M059J (cell line): ENCODE measurements around the gene TNK2. TPM values are rescaled to one million over a fixed set of nuclear protein-coding genes. Genes with fewer than 3 reads are reported as not detected.

Experiments used
- DNase-seq: peaks from one replicate; pipeline ENCODE4 v3.0.0-alpha.2; 2012; ENCODE audit warnings: low read depth
- total RNA-seq: library from RNA; depleted of rRNA; stranded (reverse); fragments of >200 nt; shearing (Covaris generic); gene quantifications from 2 replicates; pipeline ENCODE4 v1.2.3, GENCODE V29; 2014

The TNK2 gene
- total RNA-seq, 1 experiment from 2014 or later = 13.9 TPM

GRCh38 chr3:195899701-195900435 lies 8.5 kb downstream of the TNK2 start:
- no peak for DNase-seq

DNA sequence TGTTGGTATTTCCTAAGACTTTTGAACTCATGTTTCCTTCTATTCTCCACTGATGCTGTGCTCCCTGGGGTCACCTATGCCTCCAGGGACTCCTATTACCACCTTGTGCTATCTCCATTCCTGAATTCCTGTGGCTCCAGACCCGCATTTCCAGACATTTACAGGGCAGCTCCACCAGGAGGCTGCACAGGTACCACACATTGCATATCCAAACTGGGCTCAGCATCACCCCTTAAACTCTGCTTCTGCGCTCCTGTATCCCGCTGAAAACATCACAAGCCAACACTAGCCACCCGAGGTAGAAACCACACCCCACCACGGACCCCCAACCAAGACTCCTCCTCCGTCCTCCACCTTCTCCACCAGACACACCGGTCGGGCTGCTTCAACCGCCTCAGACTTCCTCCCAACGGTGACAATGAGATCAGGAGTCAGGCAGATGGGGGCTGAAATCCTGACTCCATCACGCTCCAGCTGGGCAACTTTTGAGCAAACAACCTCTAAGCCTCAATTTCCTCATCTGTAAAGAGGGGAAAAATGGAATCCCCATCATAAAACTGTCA lies 10.4 kb downstream of the TNK2 start:
- peak; percentile 68 for DNase-seq

DNA sequence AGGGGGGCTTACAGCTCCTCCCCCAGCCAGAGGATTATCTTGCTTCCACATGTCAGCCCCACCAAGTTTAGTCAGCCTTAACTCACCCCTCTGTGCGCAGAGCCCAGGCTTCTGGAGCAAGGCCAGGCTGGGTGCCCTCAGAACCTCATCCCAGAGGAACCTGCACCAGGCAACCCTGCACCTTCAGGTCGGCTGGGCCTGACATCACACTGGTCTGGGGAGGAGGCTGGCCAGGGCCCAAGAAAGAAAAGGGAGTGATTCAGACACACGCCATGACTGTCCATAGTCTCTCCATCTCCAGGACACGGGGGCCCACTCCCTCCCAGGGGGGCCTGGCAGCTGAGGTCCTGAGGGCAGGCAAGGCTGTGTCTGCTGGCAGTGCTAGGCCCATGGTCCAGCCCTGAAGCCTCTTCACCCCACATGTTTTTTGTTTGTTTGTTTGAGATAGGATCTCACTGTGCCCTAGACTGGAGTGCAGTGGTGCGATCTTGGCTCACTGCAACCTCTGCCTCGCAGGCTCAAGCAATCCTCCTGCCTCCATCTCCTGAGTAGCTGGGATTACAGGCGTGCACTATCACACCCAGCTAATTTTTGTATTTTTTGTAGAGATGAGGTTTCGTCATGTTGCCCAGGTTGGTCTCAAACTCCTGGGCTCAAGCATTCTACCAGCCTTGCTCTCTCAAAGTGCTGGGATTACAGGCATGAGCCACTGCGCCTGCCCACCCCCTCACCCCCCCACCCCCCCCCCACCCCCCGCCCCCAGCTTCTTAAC lies 11.1 kb downstream of the TNK2 start:
- DNase-seq = peak; percentile 96

- peak; percentile 96 for DNase-seq
Observed at GRCh38 chr3:195896361-195897080, 11.8 kb downstream of the TNK2 start.

DNA sequence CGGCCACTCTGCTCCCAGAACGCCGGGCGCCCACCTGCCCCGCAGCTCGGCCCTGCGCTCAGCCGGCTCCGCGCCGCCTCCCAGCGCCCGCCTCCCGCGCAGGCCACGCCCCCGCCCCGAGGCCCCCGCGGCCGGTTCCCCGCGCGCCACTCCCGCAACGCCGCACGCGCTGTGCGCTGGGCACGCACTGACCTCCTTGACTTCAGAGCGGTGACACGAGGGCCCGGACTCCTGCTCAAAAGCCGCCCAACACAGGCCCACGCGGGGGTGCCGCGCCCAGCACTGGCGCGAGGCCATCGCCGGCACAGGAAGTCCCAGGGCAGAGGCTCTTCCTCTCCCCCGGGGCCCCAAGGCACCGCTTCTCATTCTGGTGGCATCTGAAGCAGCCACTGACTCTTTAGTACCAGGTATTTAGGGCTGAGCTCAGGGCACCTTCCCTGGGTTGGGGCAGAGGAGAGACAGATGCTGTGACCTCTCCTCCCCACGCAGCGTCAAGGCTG lies 12.4 kb downstream of the TNK2 start:
- DNase-seq = peak; percentile 79

DNA sequence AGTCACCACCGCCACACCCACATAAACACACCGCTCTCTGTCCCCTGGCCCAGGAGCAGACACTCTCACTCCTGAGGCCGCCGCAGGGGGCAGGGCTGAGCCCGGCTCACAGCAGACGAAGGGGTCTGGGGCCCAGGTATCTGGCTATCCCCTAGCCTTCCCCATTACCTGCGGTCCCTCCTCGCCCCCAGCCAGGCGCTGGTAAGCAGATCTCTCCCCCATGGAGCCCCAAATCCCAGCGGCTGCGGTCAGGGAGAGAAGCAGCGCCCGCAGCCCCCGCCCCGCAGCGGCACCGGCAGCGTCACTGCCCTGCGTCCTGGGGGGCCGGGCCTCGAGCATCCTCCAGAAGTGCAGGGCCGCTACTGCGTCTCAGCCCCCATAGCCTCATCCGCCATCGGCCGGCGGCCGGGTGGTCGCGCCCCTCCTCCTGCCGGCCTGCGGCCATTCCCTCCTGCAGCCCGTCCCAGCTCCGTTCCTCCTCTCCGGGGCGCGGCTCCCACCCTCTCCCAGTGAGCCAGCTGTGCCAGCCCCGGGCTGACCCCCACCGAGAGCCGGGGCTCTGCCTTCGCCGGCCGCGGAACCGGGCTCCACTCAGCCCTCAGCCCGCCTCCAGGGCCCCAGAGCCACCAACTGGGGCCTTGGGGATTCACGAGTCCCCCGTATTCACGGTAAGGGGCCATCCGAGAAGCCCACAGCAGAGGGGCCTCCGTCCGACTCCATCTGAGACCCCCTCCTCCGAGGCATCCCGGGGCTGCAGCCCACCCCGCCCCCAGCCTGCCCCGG lies 13.1 kb downstream of the TNK2 start:
- DNase-seq = peak; percentile 76

GRCh38 chr3:195893916-195894465 lies 14.4 kb downstream of the TNK2 start:
- no peak for DNase-seq

GRCh38 chr3:195893516-195893915 lies 14.8 kb downstream of the TNK2 start:
- DNase-seq = no peak

DNA sequence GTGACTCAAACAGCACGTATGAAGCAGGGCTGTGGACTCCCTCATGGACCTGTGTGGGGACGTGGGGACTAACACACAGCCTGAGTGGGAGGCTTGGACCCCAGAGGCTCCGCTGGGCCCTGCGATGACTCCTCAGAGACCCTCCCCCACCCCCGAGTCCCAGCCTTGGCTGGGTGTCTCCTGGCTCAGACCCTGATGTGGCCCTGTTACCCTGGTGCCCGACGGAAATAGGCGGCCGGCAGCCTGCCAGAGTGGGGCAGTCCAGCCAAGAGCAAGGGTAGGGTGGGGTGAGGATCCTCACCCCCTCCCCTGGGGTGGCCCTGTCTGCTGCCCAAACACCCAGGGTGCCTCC lies 15.3 kb downstream of the TNK2 start:
- no peak for DNase-seq

DNA sequence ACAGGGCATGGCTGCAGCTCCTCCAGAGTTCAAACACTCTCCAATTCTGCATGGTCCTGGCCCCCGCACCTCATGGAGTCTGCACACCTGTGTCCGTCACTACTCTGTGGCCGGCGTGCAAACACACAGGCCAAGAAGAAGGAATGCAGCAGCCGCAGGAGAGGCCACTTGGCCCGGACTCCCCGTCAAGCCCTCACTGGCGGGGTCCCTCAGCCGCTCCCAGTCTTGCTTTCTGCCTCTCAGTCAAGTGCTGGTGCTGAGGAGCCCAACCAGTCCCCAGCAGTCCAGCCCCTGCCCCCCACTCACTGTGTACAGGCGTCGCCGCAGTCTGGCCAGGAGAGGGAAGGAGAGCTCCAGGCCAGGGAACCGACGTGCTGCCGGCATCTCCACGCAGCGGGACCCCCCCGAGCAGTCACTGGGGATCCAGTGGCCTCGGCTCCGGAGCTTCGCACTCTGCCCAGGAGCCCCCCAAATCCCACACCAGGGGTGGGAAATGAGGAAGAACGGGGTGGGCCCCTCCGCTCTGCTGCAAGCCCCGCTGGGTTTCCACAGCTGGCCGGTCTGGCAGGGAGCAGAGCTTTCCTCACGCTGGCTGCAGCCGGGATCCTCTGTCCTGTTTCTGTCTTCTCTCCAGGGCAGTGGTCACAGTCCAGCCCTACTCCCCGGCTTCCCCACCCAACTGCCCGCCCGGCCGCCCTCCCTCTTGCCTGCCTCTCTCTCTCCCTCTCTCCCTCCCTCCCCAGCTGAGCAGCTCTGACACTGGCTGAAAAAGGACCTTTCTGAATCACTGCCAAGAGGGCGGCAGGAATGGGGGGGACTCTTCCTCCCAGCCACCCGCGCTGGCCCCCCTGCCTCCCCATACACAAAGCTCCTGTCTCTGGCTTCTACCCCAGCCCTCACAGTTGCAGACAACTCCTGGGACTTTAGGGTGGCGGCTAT lies 16.0 kb downstream of the TNK2 start:
- DNase-seq = peak; percentile 82

DNA sequence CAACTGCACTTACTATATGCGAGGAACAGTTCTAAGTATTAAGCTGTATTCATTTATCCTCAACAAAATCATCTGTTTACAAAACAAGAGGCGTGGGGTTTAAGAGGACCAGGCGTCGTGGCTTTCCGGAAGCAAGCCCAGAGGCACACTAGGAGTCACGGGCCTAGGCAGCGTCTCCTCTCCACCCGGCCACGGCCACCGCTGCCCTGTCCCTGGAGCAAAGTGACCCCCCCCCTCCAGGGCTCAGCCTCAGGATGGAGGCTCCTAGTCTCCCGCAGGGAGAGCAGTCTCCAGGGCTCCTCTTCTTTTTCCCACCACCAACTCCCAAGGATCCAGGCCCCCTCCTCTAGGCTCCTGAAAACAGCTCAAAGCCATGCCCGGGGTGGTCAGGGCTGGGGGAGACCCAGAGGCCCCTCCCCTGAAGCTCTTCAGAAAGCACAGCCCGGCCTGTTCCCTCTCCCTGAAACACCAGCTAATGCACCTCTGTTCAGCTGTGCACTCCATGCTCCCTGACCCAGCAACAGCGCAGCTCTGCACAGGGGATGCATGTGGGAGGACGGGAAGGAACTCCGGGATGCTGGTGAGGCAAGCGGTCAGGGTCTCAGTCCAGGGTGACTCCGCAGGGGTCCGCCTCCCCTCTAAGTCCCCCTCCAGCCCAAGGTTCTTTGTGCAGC lies 16.8 kb downstream of the TNK2 start:
- DNase-seq = no peak

GRCh38 chr3:195889870-195890295 lies 18.5 kb downstream of the TNK2 start:
- no peak for DNase-seq

- DNase-seq = no peak
Observed at GRCh38 chr3:195888981-195889869, 19.1 kb downstream of the TNK2 start.

DNA sequence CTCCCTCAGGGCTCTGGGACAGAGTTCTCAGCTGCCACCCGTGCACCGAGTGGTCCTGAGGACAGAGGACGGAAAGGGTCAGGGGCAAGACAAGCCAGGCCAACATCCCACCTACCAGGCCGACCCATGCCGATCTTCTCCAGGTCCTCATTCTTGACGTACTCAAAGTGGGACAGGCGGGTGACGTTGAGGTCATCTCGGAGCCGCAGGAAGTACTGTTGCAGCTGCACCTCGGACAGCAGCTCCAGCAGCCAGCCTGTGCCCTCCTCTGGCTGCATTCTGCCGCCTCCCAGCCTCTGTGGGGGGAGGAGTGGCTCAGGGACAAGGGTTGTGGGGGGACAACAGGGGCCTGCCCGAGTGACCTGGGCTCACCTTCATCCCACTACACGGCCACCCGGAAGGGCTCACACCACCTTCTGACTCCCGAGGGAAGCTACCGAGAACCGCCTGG lies 20.0 kb downstream of the TNK2 start:
- no peak for DNase-seq

DNA sequence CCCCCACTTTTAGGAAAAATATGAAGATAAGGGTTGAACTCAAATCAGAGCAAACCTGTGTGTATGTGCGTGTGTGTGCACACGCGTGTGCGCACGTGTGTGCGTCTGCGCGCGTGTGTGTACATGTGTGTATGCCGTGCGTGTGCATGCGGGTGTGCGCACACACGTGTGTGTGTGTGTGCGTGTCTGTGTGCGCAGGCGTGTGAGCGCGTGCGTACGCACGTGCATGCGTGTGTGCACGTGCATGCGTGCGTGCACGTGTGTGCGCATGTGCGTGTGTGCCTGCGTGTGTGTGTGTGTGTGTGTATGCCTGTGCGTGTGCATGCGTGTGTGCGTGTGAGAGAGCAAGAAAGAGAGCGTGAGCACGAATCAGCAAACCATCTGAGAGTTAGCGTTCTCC lies 20.7 kb downstream of the TNK2 start:
- DNase-seq = no peak

DNA sequence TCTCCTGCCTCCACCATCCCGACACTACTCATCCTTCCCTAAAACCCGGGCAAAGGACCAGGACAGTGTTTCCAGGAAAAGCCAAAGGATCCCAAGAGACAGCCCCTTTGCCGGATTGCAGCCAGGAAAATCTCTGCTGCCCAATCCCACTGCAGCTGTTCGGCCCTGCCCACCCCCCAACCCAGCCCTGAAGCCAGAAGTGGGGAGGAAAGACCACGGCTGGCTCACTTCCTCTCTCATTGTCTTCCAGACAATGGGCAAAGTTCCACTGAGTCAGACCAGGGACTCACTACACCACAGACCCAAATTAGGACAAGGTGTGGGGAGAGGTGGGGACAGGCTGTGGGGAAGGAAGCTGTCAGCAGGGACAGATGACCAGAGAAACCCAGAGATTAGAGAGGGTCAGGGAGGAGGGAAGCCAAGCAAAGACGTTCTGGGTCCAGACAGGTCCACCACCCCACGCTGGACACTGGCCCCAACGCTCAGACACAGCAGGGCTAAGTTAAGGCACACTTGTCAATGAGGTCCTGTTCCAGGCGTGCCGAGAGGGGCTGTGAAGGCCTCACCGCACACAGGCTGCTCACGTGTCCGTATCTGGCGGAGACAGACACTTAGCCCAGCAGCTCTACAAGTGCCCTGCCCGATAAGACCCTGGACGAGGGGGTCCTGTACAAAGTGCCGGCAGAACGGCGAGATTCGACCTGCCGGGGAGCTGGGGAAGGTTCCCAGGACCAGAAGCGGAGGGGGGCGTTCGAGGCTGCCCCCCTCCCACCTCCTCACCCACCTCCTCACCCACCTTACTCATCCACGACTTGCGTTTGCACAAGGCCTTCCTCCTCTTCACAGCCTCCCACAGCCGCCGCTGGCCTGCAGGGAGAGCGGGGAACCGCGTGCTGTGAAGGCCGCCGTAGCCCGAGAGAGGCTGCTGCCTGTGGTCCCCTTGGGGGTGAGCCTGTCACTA lies 21.9 kb downstream of the TNK2 start:
- peak; percentile 50 for DNase-seq
